ENCODE data around the gene LGALS4. TPM values are rescaled to one million over a fixed set of nuclear protein-coding genes. Genes with fewer than 3 reads are reported as not detected.
"Not testable (repeated sequence)": the region's sequence is repeated elsewhere in the genome, so short reads cannot be mapped to it uniquely, and the experiment has no call there.

The LGALS4 gene
- total RNA-seq, 1 experiment from 2014 or later, result 1.0 TPM

DNA sequence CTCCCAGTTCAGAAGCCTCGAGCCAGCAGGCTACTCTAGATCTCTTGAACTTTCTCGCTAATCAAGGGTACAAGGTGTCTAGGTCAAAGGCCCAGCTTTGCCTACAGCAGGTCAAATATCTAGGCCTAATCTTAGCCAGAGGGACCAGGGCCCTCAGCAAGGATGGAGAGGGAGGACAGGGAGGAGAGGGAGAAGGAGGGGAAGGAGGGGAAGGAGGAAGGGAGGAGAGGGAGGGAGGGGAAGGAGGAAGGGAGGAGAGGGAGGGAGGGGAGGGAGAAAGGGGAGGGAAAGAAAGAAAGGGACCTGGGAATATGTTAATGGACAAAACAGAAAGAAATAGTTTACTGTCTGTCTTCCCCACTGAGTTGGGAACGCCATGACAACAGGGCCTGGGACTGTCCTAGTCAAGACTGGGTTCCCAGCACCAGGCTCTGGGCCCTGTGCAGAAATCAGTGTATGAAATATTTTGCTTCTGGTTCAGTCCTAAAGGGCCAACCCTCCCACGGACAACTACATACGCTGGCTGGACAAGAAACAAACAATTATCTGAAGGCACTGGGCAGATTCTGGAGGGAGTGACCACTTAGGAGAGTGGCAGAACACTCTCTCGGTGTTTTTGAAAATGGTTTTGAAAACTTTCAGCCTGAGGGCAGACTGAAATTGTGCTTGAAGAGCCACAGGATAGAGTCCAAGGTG, 14.3 kb upstream of the LGALS4 start:
- Histone ChIP-seq H3F3A (ENCODE audit: insufficient read depth, low read depth) (peaks cover 29% of the 10 kb centered on the region), H3K4me2 (no peak overlapping the region), H3K27me3 (ENCODE audit: insufficient read depth, low read depth) (no peaks in the 10 kb centered on the region), H3K4me1 (replicated peaks; ENCODE audit: insufficient read depth) (peaks cover 31% of the 10 kb centered on the region), H2AFZ (no peak overlapping the region), H4K20me1 (ENCODE audit: insufficient read depth) (no peaks in the 10 kb centered on the region), H3K9me3 (ENCODE audit: insufficient read depth, low read depth) (no peaks in the 10 kb centered on the region), H3K36me3 (ENCODE audit: low read depth) (peaks cover 3% of the 10 kb centered on the region), H3K27ac (no peak overlapping the region), H3K9me2 (ENCODE audit: insufficient read depth) (no peaks in the 10 kb centered on the region), H3K79me2 (ENCODE audit: low read depth) (peaks cover 13% of the 10 kb centered on the region; the same call in 1 of the 2 replicates), H3K4me3 (no peak overlapping the region)
- POLR2A ChIA-PET (ENCODE audit: unreplicated experiment), result no interaction called here
- CTCF ChIA-PET, result no interaction called here
- DNase-seq, result no peak
- TF ChIP-seq, protein P1, sequence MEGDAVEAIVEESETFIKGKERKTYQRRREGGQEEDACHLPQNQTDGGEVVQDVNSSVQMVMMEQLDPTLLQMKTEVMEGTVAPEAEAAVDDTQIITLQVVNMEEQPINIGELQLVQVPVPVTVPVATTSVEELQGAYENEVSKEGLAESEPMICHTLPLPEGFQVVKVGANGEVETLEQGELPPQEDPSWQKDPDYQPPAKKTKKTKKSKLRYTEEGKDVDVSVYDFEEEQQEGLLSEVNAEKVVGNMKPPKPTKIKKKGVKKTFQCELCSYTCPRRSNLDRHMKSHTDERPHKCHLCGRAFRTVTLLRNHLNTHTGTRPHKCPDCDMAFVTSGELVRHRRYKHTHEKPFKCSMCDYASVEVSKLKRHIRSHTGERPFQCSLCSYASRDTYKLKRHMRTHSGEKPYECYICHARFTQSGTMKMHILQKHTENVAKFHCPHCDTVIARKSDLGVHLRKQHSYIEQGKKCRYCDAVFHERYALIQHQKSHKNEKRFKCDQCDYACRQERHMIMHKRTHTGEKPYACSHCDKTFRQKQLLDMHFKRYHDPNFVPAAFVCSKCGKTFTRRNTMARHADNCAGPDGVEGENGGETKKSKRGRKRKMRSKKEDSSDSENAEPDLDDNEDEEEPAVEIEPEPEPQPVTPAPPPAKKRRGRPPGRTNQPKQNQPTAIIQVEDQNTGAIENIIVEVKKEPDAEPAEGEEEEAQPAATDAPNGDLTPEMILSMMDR (conservative IDR thresholded peaks at IDR 0.05), result no peak
- intact Hi-C loops (cut with micrococcal nuclease; ENCODE audit: unreplicated experiment), result no loop called here
- BruUV-seq (replicated peaks), result no TSS peak

DNA sequence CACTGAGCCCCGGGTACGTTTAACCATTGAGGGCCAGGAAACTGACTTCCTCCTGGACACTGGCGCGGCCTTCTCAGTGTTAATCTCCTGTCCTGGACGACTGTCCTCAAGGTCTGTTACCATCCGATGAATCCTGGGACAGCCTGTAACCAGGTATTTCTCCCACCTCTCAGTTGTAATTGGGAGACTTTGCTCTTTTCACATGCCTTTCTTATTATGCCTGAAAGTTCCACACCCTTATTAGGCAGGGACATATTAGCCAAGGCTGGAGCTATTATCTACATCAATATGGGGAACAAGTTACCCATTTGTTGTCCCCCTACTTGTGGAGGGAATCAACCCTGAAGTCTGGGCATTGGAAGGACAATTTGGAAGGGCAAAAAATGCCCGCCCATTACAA, 13.2 kb upstream of the LGALS4 start:
- H3K27me3 ChIP-seq (ENCODE audit: insufficient read depth, low read depth); H4K20me1 ChIP-seq (ENCODE audit: insufficient read depth); H3K4me2 ChIP-seq; intact Hi-C loops (cut with micrococcal nuclease; ENCODE audit: unreplicated experiment); CTCF ChIA-PET; H3K36me3 ChIP-seq (ENCODE audit: low read depth); H3K9me3 ChIP-seq (ENCODE audit: insufficient read depth, low read depth); H3K9me2 ChIP-seq (ENCODE audit: insufficient read depth); H2AFZ ChIP-seq; DNase-seq; H3K4me3 ChIP-seq; BruUV-seq (replicated peaks); H3K27ac ChIP-seq: not testable (repeated sequence)
- POLR2A ChIA-PET (ENCODE audit: unreplicated experiment), result interaction anchor here (0.6 kb wide), 1 partner anchor 257 kb away, joined by 7 read pairs; no protein-coding TSS in a partner anchor
- Histone ChIP-seq H3K4me1 (replicated peaks; ENCODE audit: insufficient read depth) (peaks cover 28% of the 10 kb centered on the region), H3K79me2 (ENCODE audit: low read depth) (peaks cover 13% of the 10 kb centered on the region; the same call in 1 of the 2 replicates), H3F3A (ENCODE audit: insufficient read depth, low read depth) (peaks cover 21% of the 10 kb centered on the region)

DNA sequence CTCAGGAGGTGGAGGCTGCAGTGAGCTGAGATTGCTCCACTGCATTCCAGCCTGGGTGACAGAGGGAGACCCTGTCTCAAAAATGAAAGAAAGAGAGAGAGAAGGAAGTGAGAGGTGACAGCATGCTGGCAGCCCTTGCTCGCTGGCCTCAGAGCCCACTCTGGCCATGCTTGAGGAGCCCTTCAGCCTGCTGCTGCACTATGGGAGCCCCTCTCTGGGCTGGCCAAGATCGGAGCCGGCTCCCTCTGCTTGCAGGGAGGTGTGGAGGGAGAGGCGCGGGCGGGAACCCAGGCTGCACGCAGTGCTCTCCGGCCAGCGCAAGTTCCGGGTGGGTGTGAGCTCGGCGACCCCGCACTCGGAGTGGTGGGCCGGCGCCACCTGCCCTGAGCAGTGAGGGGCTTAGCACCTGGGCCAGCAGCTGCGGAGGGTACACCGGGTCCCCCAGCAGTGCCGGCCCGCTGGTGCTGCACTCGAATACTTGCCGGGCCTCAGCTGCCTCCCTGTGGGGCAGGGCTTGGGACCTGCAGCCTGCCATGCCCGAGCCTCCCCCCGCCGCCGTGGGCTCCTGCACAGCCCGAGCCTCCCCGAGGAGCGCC, 8.6 kb upstream of the LGALS4 start:
- DNase-seq; H3K27me3 ChIP-seq (ENCODE audit: insufficient read depth, low read depth); H3K4me1 ChIP-seq (replicated peaks; ENCODE audit: insufficient read depth); BruUV-seq (replicated peaks); H3K27ac ChIP-seq; H4K20me1 ChIP-seq (ENCODE audit: insufficient read depth); H3K36me3 ChIP-seq (ENCODE audit: low read depth); H3K4me2 ChIP-seq; H3F3A ChIP-seq (ENCODE audit: insufficient read depth, low read depth); H3K4me3 ChIP-seq; H2AFZ ChIP-seq; H3K9me2 ChIP-seq (ENCODE audit: insufficient read depth); H3K79me2 ChIP-seq (ENCODE audit: low read depth); intact Hi-C loops (cut with micrococcal nuclease; ENCODE audit: unreplicated experiment); H3K9me3 ChIP-seq (ENCODE audit: insufficient read depth, low read depth): not testable (repeated sequence)
- POLR2A ChIA-PET (ENCODE audit: unreplicated experiment), result interaction anchor here (0.7 kb wide), 1 partner anchor 524 kb away, joined by 6 read pairs; no protein-coding TSS in a partner anchor
- CTCF ChIA-PET, result interaction anchor here (0.6 kb wide), 1 partner anchor 117 kb away, joined by 3 read pairs; no protein-coding TSS in a partner anchor

DNA sequence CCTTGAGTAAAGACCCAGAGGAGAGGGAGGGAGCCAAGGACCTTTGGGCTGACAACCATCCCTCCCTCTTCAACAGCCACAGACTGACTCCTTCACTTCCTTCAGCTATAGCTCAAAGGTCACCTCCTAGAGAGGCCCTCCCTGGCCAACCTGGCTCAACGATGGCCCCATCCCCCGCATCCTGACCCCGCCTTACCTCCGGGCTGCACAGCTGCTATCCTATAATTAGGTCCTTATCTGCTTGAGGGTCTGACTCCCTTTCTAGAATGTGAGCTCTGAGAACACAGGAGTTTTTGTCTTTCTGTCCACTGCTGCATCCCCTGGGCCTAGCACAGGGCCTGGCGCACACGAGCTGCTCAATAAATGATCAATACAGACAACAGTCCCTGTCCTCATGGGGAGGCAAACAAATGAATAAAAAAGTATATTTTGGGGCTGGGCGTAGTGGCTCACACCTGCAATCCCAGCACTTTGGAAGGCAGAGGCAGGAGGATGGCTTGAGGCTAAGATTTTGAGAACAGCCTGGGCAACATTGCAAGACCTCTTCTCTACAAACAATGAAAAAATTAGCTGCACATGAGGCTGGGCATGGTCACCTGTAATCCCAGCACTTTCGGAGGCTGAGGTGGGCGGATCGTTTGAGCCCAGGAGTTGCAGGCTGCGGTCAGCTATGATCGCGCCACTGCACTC, 6.6 kb upstream of the LGALS4 start:
- H3F3A ChIP-seq (ENCODE audit: insufficient read depth, low read depth), result peaks cover 4% of the 10 kb centered on the region; the same call in 1 of the 2 replicates
- BruUV-seq (replicated peaks), result no TSS peak
- no peak overlapping the region for H3K4me3 ChIP-seq
- H3K36me3 ChIP-seq (ENCODE audit: low read depth), result no peaks in the 10 kb centered on the region; the same call in 1 of the 2 replicates
- H4K20me1 ChIP-seq (ENCODE audit: insufficient read depth), result no peaks in the 10 kb centered on the region
- no peaks in the 10 kb centered on the region for H3K9me3 ChIP-seq (ENCODE audit: insufficient read depth, low read depth)
- ChIA-PET POLR2A (ENCODE audit: unreplicated experiment) (interaction anchor here (0.6 kb wide), 1 partner anchor 149 kb away, joined by 4 read pairs; no protein-coding TSS in a partner anchor), CTCF (interaction anchor here (0.5 kb wide), 1 partner anchor 38 kb away, joined by 6 read pairs; no protein-coding TSS in a partner anchor)
- no peak overlapping the region for H3K27ac ChIP-seq
- no peak for DNase-seq
- no peaks in the 10 kb centered on the region for H3K27me3 ChIP-seq (ENCODE audit: insufficient read depth, low read depth)
- no peak overlapping the region for H3K4me2 ChIP-seq
- H3K9me2 ChIP-seq (ENCODE audit: insufficient read depth), result no peaks in the 10 kb centered on the region
- no peaks in the 10 kb centered on the region for H3K79me2 ChIP-seq (ENCODE audit: low read depth)
- intact Hi-C loops (cut with micrococcal nuclease; ENCODE audit: unreplicated experiment), result no loop called here
- no peak overlapping the region for H2AFZ ChIP-seq
- TF ChIP-seq, protein P1 (conservative IDR thresholded peaks at IDR 0.05), result no peak
- no peak for TF ChIP-seq EZH2 (IDR thresholded peaks at IDR 0.05; ENCODE audit: low read depth)
- H3K4me1 ChIP-seq (replicated peaks; ENCODE audit: insufficient read depth), result peaks cover 8% of the 10 kb centered on the region; the same call in 1 of the 2 replicates

Data from PC-9 (cell line).